EL (cell line): ENCODE results near the gene LCNL1.

Experiments
- DNase-seq: peaks from one replicate; pipeline ENCODE4 v3.0.0-alpha.2; 2016

Gene LCNL1

DNA sequence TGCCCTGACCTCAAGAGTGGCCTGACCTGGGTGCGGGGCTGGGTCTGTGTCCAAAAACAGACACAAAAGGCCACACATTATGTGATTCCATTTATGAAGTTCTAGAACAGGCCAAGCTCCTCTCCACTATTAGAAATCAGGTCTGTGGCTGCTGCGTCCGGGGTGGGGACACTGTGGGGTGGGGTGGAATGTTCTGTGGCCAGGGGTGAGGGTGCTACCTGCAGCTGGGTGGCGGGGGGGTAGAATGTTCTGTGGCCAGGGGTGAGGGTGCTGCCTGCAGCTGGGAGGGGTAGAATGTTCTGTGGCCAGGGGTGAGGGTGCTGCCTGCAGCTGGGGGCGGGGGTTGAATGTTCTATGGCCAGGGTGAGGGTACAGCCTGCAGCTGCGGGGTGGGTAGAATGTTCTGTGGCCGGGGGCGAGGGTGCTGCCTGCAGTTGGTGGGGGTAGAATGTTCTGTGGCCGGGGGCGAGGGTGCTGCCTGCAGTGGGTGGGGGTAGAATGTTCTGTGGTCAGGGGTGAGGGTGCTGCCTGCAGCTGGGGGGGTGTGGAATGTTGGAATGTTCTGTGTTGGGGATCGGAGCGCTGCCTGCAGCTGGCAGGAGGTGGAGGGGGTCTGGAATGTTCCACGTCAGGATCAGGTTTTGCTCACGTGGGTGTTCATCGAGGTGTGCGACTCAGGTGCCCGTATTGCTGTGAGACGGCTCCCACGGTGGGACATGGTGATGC is 22.4 kb upstream of the LCNL1 start:
- no peak for DNase-seq

DNA sequence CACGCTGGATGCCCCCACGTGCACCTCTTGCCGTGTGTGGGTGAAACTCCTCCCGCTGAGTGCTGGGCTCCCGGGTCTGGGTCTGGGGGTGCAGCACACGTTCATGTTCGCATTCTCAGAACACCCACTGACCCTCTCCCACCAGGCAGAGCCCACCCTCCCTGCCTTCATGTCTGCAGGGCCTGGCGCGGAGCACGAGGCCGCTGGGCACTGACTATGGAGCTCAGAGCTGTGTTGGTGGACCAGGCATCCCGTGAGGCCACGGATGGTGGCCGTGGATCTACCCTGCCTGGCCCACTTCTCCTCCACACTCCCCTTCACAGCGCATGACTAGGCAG is 21.9 kb upstream of the LCNL1 start:
- no peak for DNase-seq

DNA sequence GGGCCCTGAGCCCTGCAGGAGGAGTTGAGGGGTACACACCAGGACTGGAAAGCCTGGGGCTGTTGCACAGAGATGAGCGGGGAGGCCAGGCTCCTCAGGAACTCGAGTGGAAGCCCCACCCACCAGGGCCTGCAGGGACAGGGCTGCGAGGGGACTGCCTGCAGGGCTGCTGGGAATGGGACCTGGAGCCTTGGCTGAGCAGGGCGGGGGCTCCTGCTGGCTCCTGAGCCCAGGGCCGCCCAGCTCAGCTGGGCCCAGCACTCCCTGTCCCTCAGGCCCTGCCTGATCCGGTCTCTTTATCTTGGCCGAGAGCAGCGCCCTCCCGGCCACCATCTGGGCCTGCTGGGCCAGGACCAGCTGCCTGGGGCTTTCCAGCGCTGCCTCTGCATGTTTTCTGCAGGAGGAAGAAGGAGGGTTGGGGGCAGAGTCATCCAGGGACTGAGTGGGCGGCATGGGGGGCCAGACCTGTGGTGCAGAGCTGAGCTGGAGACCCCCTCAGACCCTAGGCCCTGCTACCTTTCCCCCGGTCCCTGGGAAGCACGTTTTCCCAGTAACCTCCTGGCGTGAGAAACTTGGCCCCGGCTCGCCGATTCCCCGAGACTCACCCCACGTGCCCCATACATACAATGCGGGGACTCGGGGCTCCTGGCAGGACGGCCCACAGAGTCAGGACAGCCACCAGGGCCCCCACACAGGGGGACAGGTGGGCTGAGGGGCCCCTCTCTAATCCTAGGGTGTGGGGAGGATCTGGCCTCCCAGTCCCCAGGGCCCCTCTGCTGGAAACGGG is 21.3 kb upstream of the LCNL1 start:
- DNase-seq: no peak

DNA sequence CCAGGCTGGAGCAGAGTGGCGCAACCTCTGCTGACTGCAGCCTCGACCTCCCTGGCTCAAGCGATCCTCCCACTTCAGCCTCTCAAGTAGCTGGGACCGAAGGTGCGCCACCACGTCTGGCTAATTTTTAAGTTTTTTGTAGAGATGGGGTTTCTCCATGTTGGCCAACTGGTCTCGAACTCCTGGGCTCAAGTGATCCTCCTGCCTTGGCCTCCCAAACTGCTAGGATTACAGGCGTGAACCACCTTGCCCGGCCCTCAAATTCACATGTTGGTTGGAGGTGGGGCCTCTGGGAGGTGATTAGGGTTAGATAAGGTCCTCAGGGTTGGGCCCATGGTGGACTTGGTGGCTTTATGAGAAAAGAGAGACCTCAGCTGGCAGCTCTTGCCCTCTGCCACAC is 20.6 kb upstream of the LCNL1 start:
- DNase-seq: no peak

DNA sequence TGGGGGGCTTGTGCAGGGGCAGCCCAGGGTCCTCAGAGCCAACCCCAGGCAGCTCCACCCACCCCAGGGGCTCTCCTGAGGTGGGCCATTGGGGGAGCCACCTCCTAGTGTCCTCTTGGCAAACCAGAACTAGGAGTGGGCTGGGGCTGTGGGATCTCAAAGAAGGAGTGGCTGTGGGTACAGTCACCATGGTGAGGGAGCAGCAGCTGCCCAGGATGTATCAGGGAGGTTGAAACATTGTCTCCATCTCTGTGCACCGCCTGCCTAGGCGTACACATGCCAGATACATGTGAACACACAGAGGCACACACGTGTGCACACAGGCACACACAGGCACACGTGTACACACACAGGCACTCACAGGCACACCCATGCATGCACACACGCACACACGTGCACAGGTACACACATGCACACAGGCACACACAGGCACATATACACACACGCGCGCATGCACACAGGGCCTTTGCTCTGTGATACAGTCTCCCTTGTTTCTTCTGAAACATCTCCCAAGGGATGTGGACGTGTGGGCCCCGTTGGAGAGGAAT is 20.0 kb upstream of the LCNL1 start:
- no peak for DNase-seq

DNA sequence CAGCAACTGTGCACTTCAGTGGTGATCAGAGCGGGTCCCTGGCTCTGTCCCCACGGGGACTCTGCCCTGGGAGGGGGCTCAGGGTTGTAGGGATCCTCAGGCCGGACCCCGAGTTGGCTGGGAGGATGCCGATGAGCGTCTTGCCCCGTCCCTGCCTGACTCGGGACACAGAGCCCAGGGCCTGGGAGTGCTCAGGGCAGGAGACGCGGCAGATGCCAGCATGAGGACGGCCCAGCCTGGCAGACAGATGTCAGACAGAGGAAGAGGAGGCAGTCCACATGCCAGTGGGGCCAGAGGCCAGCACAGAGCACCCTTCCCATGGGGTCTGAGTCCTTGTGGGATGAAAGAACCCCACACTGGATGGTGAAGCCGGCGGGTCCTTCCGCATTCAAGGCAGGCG is 19.5 kb upstream of the LCNL1 start:
- DNase-seq: no peak

DNA sequence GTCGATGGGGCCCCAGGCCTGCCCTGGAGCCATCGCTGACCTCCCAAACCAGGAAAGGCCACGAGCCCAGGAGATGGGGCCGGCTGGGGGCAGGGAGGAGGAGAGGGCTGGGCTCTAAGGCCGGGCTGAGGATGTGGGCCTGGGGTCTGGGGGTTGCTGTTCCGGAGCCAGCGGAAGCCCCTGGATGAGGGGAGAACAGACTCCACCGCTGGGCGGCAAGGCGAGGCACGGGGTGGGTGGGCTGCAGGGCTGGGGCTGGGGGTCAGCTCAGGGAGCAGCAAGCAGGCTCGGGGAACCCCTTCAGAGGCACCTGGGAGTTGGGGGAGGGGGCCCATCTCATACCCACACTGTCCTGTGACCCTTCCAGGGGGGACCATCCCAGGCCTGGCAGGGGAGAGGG is 19.0 kb upstream of the LCNL1 start:
- DNase-seq: no peak

DNA sequence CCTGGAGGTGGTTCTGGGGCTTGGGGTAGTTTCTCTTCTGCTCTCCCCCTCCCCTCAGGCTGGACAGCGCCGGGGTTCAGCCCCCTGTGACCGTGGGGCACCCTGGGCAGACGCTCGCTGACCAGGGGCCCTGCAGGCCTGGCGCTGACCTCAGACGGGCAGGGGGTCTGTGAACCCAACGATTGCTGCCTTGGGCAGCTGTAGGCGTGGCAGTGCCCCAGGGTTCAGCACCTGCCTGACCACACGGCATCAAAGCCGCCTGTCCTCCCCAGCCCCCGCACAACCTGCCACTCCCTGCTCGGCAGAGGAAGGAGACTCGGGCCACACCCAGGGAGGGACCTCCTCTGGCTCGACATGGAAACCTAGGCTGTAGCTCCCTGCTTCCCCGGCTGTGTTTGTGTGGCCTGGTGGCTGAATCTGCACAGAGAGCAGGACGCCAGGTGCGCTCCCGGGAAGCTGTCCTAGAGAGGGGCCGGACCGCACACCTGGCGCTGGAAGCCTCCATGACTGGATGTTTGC is 18.6 kb upstream of the LCNL1 start:
- DNase-seq: no peak

DNA sequence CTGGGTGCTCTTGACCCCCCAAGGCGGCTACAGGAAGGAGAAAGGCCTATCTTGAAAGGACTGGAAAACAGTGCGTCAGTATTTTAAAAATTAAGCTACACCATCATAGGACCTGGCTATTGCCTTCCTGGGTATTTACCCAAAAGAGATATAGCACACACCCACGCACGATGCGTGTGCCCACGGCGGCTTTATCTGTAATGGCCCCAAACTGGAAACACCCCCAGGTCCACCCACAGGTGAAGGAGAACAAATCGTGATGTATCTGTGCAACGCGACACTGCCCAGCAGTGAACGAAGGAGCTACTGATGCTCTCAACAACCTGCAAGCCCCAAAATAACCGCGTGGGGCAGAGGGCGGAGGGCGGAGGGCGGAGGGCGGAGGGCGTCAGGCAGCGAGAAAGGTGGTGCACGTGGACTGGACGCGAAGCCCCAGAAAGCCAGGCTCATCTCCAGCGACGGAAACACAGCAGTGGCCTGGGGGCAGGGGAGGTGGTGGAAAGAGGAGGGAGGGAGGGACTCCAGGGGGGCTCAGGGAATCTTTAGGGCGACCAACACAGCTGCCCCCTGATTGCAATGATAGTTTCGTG is 17.9 kb upstream of the LCNL1 start:
- DNase-seq: no peak

DNA sequence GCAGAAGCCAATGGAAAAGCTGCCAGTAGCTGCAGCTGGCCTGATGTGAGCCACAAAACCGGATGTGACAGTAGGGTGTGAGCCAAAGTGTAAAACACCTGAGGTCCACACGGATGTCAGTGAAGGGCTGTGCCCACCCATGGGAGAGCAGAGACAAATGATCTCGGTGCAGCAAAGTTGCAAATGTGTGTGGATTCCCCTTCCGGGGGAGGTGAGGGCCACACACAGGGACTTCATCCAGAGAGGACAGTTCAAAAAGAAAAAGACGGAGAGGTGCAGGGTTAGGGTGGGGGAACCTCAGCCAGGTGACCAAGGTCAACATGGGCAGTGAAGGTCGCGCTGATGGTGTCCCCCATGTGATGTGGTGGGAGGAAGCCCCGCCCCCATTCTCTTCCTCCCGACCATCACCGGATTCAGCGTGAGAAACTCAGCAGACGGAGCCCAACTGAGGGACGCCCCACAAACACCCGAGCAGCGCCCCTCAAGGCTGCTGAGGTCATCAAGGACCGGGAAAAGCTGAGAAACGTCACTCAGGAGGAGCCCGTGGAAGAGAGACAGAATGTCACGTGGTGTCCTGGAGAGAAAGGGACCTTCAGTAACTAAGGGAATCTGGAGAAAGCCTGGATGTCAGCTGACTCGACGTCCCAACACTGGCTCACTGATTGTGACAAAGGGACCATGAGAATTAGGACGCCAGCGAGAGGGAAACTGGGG is 16.9 kb upstream of the LCNL1 start:
- no peak for DNase-seq

DNA sequence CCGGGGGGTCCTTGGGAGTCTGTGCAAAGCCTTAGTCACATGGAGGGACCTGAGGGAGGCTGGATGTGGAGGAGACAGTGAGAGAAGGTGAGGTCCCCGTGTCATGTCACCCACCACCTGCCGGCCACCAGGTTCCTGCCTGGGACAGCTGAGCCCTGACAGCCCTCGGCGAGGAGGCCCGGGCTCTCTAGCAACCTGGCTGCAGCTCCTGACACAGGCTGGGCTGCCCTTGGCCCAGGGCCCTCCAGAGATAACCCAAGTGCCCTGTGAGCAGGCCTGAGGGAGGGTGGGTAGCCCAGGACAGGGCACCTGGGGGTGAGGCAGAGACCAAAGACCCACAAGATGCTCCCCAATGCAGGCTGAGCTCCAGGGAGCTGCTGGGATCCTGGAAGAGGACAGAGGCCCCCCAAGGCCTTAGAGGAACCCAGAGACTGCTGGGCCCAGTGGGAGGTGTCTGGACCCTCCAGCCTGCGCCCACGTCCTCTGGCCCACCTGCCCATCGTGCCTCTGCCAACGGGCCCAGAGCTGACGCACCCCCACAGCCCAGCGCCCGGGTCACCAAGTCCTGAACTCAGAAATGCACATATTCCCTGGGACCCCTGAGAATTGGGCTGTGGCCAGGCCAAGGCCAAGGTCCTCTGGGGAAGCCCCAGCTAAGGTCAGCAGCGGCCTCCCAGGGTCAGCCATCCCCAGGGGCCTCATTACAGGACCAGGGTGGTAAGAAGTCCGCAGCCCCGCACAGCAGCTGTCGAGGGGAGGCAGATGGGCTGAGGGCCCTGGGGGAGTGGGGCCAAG is 14.3 kb upstream of the LCNL1 start:
- DNase-seq: no peak

DNA sequence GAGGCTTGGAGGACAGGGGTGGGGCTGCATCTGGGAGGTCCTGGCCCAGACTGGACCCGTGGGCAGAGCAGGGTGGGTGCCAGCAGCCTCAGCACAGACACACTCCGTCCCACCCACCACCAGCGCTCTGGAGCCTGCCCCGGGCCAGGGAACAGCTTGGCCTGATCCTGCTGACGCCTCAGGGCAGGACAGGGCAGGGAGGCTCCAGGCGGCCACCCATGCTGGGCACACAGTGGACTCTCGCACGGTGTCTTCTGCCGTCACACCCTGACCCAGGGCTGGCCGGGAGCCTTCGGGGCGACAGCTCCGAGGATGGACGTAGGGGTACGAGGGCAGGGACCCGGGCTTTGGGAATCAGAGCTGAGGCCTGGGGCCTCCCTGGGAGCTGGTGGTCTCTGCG is 13.6 kb upstream of the LCNL1 start:
- no peak for DNase-seq

DNA sequence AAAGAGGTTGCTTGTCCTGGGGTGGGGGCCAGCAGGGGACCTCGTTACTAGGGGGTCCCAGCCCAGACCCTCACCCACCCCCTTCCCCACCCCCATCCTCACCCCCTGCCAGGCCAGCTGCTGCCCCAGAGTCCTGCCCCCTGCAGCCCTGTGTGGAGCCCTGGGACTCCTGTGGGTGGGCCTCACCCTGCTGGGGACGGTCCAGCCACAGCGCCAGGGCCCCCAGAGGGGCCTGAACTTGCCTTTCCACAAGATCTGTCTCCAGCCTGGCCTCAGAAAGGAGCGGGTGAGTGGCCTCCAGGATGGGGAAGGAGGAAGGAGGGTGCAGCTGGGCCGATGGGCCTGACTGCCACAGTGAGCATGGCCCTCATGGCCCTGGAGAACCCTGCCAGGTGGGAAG is 13.0 kb upstream of the LCNL1 start:
- DNase-seq: no peak

DNA sequence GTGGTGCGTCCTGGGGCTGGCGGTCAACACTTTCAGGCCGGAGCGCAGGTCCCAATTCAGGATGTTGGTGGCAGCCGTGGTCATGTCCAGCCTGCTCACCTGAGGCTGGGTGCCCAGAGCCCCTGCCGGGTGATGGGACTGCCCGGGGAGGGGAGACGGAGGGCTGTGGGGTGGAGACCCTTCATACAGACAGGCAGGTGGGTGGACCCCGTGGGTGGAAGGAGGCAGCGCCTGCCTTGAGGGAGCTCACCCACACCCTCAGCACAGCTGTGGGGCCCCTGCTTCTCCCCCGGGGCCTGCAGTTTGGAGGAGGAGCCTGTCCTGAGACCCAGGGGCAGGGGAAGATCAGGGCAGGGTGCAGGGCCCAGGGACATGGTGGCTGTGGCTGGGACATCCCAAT is 12.4 kb upstream of the LCNL1 start:
- DNase-seq: no peak

DNA sequence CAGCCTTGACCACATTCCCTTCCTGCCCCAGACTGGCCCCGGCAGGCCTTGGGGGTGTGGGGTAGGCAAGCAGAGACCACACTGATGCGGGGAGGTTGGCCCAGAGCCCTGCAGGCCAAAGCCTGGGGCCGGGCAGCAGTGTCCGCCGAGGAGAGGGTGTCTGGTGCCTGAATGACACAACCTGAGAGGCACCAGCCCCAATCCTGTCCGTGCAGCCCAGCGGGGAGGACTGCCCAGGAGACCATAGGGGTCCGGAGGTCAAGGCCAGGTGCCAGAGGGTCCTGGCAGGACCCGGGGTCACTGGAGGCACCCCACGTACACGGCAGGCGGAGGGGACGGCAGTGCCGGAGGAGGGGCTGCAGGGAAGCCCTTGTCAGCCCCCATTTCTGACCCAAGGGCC is 11.0 kb upstream of the LCNL1 start:
- no peak for DNase-seq

DNA sequence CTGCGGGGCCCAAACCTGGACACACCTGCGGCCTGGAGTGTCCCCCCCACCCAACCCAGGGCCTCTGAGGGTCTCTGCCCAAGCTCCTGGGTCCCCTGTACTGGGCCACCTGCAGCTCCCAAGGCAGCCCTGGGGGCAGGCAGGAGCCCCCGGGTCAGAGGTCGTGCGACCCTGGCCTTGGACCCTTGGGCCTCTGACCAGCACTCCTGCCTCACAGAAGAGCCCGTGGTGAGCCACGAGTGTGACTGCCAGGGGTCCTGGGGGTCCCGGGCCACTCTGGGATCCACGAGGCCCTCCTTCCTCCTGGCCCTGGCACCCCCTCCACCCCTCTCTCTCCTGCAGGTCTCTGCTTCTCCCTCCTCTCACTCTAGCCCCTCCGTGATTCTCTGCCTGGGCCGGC is 10.5 kb upstream of the LCNL1 start:
- DNase-seq: no peak

DNA sequence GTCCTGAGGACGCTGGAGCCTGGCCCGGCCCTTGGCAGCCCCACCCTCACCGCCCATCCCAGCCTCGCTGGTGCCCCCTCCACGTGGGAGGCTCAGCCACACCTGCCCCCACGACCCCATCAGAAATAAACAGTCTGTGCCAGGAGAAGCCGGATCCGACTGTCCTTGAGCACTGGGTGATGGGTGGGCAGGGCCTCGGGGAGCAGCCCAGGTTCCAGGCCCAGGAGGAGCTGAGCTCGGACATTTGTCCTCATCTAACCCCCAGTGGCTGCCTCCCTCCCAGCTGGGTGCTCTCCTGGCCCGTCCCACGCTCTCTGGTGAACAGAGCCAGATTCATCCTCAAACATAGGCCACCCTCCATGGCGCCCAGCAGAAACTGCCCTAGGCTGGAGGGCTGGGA is 10.1 kb upstream of the LCNL1 start:
- DNase-seq: no peak

DNA sequence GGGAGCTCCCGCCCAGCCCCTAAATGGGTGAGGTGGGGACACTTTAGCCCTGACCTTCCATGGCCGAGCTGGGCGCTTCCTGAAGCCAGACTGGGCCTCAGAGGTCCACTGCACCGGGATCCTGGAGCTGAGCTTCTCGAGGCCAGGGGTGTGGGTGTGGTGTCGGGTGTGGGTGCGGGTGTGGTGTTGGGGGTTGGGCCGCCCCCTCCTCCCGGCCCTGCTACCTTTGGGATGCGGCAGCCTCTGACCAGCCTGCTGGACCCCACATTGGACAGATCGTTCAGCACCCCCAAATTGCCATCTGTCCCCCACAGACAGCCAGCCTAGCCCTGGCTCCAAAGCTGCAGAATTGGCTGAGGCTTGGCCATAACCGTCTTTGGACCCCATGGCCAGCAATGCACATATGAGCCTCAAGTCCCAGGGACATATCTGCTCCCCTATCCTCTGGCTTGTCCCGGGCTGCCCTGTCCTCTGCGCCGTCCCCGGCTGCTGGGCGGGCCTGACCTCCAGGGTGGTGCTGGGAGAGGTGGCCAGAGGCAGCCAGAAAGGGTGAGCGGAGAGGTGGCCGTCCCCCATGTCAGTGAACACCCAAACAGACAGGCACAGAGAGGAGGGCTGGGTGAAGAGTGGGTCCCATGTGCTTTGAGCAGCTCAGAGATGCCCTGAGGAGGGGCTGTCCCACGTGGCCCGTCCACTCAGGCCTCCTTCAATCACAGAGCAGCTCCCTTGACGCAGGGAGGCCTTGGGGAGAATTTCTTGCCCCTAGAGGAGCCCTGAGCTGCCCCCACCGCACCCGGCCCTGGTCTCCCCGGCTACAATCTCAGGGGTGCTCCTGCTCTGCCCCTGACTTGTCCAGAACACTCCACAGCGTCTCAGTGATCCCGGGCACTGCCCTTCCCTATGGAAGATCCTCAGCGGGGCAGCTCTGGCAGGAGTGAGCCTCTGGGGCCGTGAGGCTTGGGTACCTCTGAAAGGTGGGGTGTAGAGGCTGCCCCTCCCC is 8.9 kb upstream of the LCNL1 start:
- no peak for DNase-seq

DNA sequence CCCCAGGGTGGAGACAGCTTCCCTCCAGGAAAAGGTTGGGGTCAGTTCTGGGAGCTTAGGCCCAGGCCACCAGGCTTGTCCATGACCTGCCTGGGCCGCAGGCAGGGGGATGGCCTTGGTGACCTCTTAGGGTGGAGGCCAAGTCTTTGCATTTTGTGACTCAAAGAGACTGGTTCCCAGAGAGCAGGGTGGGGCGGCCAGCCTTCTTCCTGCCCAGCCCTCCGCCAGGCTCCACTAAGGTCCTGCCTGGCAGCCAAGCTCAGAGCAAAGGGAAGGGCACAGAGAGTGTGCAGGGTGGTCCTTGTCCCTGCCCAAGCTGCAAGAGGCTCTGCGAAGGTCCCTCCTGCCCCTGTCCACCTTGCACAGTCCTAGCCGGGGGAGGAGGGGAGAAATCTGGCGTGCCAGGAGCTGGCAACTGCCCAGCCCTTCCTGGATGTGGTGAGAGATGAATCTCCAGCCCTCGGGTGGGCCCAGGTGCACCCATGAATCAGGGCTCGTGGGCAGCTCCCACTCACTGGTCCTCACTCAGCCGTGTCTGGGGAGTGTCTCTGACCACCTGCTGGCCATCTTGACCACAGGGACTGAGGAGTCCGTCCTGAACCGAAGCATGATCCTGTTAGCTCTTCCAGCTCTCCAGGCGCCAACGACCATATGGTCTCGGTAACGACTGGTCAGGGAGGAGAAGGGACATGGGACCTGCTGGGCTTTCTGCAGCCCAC is 7.8 kb upstream of the LCNL1 start:
- no peak for DNase-seq

DNA sequence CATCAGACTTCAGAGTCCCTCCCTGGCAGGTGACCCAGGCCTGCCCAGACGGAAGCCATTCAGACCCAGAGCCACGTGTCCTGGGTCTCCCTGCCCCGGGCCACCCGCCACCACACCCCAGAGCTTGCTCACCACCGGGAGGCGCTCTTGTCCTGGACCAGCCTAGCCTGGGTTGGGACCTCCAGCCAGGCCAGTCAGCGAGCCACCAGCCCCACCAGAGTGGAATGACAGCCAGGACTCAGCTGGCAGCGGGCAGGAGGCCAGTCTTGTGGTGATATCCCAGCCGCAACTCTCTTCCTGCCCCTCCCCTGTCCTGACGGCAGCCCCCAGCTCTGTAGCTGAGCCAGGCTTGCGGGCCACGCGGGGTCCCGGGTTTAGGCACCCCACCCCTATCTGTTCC is 7.1 kb upstream of the LCNL1 start:
- DNase-seq: no peak
